IPS-20b (cell line): ENCODE measurements around the gene WWOX.

Source experiments
- H3K27ac ChIP-seq: one replicate; pipeline ENCODE4 v1.5.1; 2013; ENCODE audit warnings: low read length
- H3K27me3 ChIP-seq: 2 replicates; pipeline ENCODE4 v1.6.1; 2013; ENCODE audit warnings: mild to moderate bottlenecking, low read length, inconsistent platforms; ENCODE audit not compliant: insufficient read depth
- H3K36me3 ChIP-seq: 2 replicates; pipeline ENCODE4 v1.6.1; 2013; ENCODE audit warnings: low read depth, mild to moderate bottlenecking, inconsistent platforms, low read length, moderate library complexity; ENCODE audit not compliant: insufficient read depth
- H3K4me1 ChIP-seq: 2 replicates; pipeline ENCODE4 v1.6.1; 2013; ENCODE audit warnings: mild to moderate bottlenecking, control low read depth, inconsistent platforms, low read length, moderate library complexity; ENCODE audit not compliant: insufficient read depth
- H3K4me3 ChIP-seq: 2 replicates; pipeline ENCODE4 v1.5.1; 2013; ENCODE audit warnings: mild to moderate bottlenecking, low read length, inconsistent platforms
- H3K9ac ChIP-seq: 2 replicates; pipeline ENCODE4 v1.6.1; 2013; ENCODE audit warnings: low read depth, mild to moderate bottlenecking, inconsistent platforms, low read length, moderate library complexity
- H3K9me3 ChIP-seq: 2 replicates; pipeline ENCODE4 v1.6.1; 2013; ENCODE audit warnings: mild to moderate bottlenecking, low read depth, low read length, inconsistent platforms; ENCODE audit not compliant: insufficient read depth

The WWOX gene

DNA sequence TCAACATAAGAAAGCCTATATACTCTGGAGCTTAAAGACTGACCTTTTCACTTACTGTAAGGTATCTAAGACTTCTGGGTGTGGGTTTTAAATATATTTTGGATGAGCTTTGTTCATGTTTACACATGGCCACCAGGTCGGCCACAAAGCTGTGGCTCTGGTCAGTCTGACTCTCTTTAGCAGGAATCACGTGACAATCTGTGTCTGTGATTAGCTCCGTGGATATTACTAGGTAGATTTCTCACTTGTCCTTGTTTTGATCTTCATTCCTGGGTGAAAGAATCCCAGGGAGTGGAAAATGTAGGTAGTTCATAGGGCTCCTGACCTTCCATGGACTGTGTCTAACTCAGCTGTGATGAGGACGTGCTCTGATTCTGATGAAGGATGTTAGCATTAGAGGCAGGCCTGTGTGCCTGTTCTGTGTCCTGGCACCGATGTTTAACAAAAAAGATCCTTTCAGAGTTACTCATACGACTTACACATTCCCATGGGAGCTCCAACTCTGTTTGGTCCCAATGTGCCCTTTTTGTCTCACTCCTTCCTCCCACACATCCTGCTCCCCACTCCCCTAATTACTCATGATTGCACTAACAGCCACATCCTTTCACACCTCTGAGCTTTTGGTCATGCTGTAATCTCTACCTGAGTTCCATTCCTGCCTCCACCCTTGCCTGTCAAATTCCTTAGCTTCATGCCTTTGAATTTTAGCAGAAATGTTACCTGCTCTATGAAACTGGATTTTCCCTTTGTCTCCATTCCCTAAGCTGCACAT is 1076.0 kb downstream of the WWOX start:
- Histone ChIP-seq H3K27ac (no peak overlapping the region), H3K9ac (no peak overlapping the region), H3K9me3 (no peaks in the 10 kb centered on the region), H3K4me3 (no peak overlapping the region), H3K36me3 (no peaks in the 10 kb centered on the region), H3K4me1 (no peaks in the 10 kb centered on the region), H3K27me3 (no peaks in the 10 kb centered on the region)

DNA sequence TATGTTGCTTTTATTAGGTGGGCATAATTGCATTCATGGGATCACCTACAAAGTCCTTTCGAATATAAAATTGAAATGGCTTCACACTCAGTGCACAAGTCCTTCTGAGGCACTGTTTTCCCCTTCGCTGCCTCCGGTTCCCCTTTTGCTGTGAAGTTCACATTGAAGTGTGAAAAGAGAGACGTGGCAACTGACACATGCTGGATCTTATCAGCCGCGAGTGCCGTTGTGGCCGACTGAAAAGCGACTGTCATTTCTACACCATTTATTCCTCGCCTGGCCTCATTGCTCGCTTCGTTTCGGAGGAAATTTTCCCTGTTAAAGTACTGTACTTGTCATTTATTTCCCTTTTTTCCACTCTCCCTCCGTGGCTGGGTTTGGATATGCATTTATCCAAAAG is 1077.6 kb downstream of the WWOX start:
- Histone ChIP-seq H3K27ac (no peak overlapping the region), H3K36me3 (no peaks in the 10 kb centered on the region), H3K27me3 (no peaks in the 10 kb centered on the region), H3K4me3 (no peak overlapping the region), H3K9ac (no peak overlapping the region), H3K9me3 (no peaks in the 10 kb centered on the region), H3K4me1 (no peaks in the 10 kb centered on the region)

DNA sequence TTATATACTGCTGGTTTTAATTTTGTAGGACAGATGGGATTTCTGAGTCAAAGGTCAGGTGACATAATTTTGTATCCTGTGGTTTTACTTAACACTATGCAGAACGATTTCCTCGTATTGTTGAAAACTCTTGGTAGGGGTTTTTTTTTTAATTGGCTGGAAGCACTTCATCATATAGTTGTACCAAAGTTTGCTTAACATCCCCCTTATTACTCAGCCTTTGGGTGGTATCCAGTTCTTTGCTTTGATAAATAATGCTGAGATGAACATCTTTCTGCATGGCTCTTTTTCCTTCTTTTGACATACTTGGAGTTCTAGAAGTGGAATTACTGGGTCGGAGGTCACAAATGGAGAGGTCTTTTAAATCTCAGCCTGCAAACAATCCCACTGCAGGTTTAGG is 1082.0 kb downstream of the WWOX start:
- H3K4me1 ChIP-seq, result no peaks in the 10 kb centered on the region
- H3K27ac ChIP-seq, result no peak overlapping the region
- H3K9me3 ChIP-seq, result no peaks in the 10 kb centered on the region
- H3K36me3 ChIP-seq, result no peaks in the 10 kb centered on the region
- no peak overlapping the region for H3K9ac ChIP-seq
- no peaks in the 10 kb centered on the region for H3K27me3 ChIP-seq
- H3K4me3 ChIP-seq, result no peak overlapping the region

DNA sequence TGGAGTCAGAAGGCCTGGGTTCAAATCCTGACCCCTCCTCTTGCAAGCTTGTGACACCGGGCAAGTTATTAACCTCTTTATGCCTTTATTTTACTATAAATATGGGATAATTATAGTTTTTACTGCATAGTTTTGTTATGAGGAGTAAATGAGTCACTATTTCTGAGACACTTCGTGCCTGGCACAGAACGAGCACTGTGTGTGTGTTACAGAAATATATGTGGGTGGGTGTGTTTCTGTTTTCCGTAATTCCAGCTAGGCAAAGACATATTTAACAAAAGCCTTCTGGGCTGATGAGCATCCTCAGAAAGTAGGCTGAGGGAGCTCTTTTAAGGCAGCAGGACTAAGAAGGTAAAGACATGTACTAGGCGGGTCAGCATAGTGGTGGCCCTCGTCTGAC is 1083.2 kb downstream of the WWOX start:
- no peaks in the 10 kb centered on the region for H3K27me3 ChIP-seq
- no peak overlapping the region for H3K4me3 ChIP-seq
- H3K36me3 ChIP-seq, result no peaks in the 10 kb centered on the region
- no peaks in the 10 kb centered on the region for H3K4me1 ChIP-seq
- no peaks in the 10 kb centered on the region for H3K9me3 ChIP-seq
- H3K27ac ChIP-seq, result no peak overlapping the region
- no peak overlapping the region for H3K9ac ChIP-seq

DNA sequence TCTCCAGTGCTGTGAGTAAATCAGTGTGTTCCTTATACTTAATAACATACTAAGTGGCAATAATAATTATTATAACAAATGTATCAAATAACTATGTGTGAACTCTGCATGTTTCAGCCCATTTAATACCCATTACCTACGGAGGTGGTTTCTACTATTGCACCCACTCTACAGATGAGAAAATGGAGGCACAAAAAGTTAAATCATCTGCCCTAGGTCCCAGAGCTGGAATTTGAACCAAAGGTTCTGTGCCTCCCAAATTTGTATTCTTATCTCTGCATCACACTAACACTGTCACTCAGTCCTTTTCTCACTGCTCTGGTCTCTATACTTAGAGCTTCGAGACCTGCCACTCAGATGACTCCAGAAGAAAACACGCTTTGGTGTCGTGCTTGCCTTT is 1084.1 kb downstream of the WWOX start:
- H3K4me3 ChIP-seq, result no peak overlapping the region
- no peak overlapping the region for H3K9ac ChIP-seq
- no peaks in the 10 kb centered on the region for H3K36me3 ChIP-seq
- no peaks in the 10 kb centered on the region for H3K27me3 ChIP-seq
- peaks cover 4% of the 10 kb centered on the region; the same call in 1 of the 2 replicates for H3K4me1 ChIP-seq
- no peaks in the 10 kb centered on the region for H3K9me3 ChIP-seq
- no peak overlapping the region for H3K27ac ChIP-seq

DNA sequence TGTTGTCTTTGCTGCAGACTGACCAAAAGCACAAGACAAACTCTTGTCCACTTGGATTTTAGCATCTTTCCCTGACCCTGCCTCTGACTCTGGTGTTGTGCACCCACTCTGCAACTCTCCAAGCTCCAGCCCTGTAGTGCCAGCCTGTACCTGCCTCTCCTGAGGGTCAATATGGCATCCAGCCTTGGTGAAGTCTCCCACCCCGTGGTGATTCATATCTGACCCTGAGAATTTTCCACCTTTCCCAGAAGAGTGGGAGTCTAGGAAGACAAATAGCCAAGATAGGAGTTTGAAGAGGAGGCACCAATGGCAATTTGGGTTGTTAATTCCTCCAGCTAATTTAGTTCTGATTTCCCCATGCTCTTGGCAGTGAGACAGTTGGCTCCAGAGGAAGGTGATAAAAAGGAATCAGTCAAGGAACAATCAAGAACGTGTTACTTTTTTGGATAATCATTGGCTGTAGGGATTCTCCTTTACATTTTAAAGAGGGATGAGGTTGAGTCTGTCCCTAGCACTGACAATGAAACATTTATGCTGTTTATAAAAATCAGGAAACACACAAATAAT is 1085.1 kb downstream of the WWOX start:
- no peak overlapping the region for H3K4me3 ChIP-seq
- H3K9me3 ChIP-seq, result no peaks in the 10 kb centered on the region
- no peak overlapping the region for H3K27ac ChIP-seq
- H3K4me1 ChIP-seq, result peaks cover 7% of the 10 kb centered on the region; the same call in 1 of the 2 replicates
- no peaks in the 10 kb centered on the region for H3K36me3 ChIP-seq
- H3K27me3 ChIP-seq, result no peaks in the 10 kb centered on the region
- H3K9ac ChIP-seq, result no peak overlapping the region

DNA sequence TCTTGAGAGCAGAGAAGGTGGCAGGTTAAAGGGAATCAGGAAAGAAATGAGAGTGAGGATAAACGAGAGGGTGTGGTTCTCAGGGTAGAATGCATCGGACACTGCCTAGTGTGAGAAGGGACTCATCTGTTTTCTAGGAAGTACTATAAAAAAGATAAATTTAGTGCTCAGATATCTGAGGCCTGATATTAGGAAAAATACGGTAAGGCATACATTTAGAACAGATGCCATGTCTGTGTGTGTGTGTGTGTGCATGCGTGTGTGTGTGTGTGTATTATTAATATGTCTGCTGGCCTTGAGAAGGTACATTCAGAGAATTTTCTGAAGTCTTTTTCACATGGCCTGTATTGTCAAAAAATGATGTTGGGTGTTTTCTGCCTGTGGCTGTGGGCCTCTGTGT is 1086.3 kb downstream of the WWOX start:
- Histone ChIP-seq H3K4me3 (no peak overlapping the region), H3K27me3 (no peaks in the 10 kb centered on the region), H3K9ac (no peak overlapping the region), H3K4me1 (peaks cover 7% of the 10 kb centered on the region; the same call in 1 of the 2 replicates), H3K9me3 (no peaks in the 10 kb centered on the region), H3K27ac (no peak overlapping the region), H3K36me3 (no peaks in the 10 kb centered on the region)

DNA sequence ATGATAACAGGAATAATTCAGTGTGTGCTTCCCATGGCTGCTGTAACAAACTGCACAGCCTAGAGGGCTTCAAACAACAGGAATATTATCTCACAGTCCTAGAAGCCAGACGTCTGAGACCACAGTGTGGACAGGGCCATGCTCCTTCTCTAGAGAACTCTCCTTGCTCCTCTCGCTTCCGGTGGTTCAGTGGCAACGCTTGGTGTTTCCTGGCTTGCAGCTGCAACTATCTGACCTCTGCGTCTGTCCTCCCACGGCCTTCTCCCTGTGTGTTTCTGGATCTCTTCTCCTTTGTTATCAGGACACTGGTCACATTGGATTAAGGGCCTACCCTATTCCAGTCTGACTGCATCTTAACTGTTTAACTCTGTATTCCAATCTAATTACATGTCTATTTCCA is 1086.7 kb downstream of the WWOX start:
- Histone ChIP-seq H3K36me3 (no peaks in the 10 kb centered on the region), H3K4me1 (peaks cover 7% of the 10 kb centered on the region; the same call in 1 of the 2 replicates), H3K27ac (no peak overlapping the region), H3K4me3 (no peak overlapping the region), H3K27me3 (no peaks in the 10 kb centered on the region), H3K9ac (no peak overlapping the region), H3K9me3 (no peaks in the 10 kb centered on the region)

DNA sequence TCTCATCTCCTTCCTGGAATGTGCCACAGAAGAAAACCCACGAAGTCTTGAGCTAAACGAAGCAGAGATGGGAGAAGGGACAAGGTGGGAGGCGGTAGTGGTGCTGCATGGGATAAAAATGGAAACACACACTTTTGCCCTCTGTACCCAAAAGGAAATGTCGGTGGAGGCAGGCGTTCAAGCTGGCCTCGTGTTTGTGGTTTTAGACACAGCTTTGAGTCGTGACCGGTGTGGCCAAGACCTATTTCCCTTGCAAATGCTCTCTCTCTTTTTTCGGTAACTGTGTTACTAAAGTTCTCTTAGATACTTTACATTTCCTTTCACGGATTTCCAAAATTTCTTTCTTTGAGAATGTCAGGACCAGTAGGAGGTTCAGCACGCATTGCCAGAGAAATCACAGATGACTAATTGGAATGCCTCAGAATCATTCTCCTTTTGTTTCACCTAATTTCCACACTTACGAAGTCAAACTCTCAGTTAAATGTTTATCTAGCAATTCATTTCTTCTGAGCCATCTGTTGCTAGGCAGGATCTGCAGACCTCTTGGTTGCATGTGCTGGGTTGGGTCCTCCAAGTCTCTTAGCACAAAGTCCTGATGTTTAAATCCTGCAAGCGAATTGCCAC is 1088.8 kb downstream of the WWOX start:
- Histone ChIP-seq H3K4me3 (0 out of 2 replicates have a peak overlapping the region, but pooled peaks have one; percentile 10), H3K4me1 (peaks cover 7% of the 10 kb centered on the region; the same call in 1 of the 2 replicates), H3K27me3 (no peaks in the 10 kb centered on the region), H3K9me3 (no peaks in the 10 kb centered on the region), H3K36me3 (no peaks in the 10 kb centered on the region), H3K27ac (no peak overlapping the region), H3K9ac (no peak overlapping the region)

DNA sequence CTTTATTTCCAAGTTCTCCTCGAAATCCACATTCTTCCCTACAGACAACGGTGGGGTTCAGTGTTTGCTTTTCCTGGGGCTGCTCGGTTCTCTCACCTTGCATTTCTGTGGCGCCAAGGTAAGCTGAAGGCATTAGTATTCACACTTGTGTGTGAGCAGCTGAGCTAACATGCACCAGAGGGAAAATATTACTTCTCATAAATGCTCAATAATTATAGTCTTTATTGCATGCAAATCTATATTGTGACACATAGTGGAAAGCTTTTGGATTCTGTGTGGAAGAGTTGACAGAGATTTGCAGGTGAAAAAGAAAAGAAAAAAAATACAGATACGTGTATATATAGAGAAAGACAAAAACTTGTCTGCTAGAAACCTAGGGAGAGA is 1089.3 kb downstream of the WWOX start:
- 0 out of 2 replicates have a peak overlapping the region, but pooled peaks have one; percentile 10 for H3K4me3 ChIP-seq
- no peak overlapping the region for H3K27ac ChIP-seq
- H3K9me3 ChIP-seq, result no peaks in the 10 kb centered on the region
- H3K36me3 ChIP-seq, result no peaks in the 10 kb centered on the region
- no peaks in the 10 kb centered on the region for H3K27me3 ChIP-seq
- no peak overlapping the region for H3K9ac ChIP-seq
- peaks cover 7% of the 10 kb centered on the region; the same call in 1 of the 2 replicates for H3K4me1 ChIP-seq

DNA sequence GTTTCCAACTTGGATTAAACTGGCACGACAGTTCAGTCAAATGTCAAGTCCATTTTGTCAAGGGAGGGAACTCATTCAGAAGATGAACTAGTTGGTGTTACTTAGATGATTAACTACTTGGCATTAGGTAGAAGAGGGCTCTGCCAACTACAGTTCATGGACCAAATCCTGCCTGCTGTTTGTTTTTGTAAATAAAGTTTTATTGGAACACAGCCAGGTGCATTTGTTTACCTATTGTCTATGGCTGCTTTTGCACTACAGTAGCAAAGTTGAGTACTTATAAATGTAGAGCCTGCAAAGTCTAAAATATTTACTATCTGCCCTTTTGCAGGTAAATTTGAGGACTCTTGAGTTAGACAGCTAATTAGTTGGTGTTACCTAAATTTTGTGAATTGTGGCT is 1091.1 kb downstream of the WWOX start:
- peaks cover 10% of the 10 kb centered on the region; the same call in 1 of the 2 replicates for H3K4me1 ChIP-seq
- no peaks in the 10 kb centered on the region for H3K36me3 ChIP-seq
- no peak overlapping the region for H3K9ac ChIP-seq
- H3K27ac ChIP-seq, result no peak overlapping the region
- H3K9me3 ChIP-seq, result no peaks in the 10 kb centered on the region
- H3K4me3 ChIP-seq, result no peak overlapping the region
- no peaks in the 10 kb centered on the region for H3K27me3 ChIP-seq

DNA sequence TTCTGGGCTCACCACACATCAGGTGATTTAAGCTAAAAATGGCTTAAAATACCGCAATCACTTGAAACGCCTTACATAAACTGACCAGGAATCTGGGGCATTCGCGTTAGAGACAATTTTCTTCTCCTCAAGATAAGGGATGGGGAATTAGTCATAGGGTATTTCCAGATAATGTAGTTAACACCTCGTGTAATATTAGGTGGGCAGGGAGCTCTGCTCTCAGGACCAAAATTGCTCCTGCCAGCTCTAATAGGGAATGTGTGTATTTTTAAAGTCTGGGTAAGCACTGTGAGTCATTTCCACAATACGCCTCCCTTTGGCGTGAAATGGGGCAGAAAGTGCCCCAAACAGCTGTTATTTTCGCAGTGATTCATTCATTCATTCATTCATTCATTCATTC is 1092.5 kb downstream of the WWOX start:
- H3K9ac ChIP-seq, result no peak overlapping the region
- H3K4me1 ChIP-seq, result peaks cover 10% of the 10 kb centered on the region; the same call in 1 of the 2 replicates
- no peak overlapping the region for H3K4me3 ChIP-seq
- H3K27ac ChIP-seq, result no peak overlapping the region
- H3K27me3 ChIP-seq, result no peaks in the 10 kb centered on the region
- H3K36me3 ChIP-seq, result no peaks in the 10 kb centered on the region
- H3K9me3 ChIP-seq, result no peaks in the 10 kb centered on the region
